Skeletal muscle satellite cell (primary cell): ENCODE results near the gene PITRM1.

ENCODE experiments used
- H3K27me3 ChIP-seq: 2 replicates; pipeline ENCODE4 v1.7.0; 2013; ENCODE audit warnings: low read length; ENCODE audit not compliant: control insufficient read depth, insufficient read depth
- H3K36me3 ChIP-seq: 2 replicates; pipeline ENCODE4 v1.7.0; 2013; ENCODE audit warnings: mild to moderate bottlenecking, control low read depth, low read length; ENCODE audit not compliant: insufficient read depth
- H3K4me1 ChIP-seq: 2 replicates; pipeline ENCODE4 v1.7.0; 2013; ENCODE audit warnings: low read length; ENCODE audit not compliant: control insufficient read depth, insufficient read depth
- H3K4me2 ChIP-seq: 2 replicates; pipeline ENCODE4 v1.7.0; 2013; ENCODE audit warnings: mild to moderate bottlenecking, low read length
- H3K4me3 ChIP-seq: 2 replicates; pipeline ENCODE4 v1.7.0; 2013; ENCODE audit warnings: low read length
- H3K9ac ChIP-seq: 2 replicates; pipeline ENCODE4 v1.7.0; 2013; ENCODE audit warnings: mild to moderate bottlenecking, low read depth, low read length, moderate library complexity
- H3K9me3 ChIP-seq: replicated peaks from 2 replicates; pipeline ENCODE4 v1.7.0; 2013; ENCODE audit warnings: mild to moderate bottlenecking, control low read depth, low read length

PITRM1 gene

DNA sequence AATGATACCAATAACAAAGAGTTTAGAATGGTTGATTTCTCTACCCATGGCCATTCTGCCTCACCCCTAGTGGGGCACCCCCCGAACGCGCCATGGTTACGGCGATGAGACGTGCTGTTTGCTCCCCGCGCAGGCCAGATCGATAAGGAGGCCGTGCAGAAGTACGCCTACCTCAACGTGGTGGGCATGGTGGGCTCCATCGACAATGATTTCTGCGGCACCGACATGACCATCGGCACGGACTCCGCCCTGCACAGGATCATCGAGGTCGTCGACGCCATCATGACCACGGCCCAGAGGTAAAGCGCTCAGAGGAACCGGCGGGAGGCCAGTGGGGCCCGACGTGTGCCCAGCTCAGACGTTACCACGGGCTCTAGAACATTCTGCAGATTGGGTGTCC lies 68.9 kb downstream of the PITRM1 start:
- H3K9me3 ChIP-seq: no peaks in the 10 kb centered on the region
- H3K36me3 ChIP-seq: peaks cover 66% of the 10 kb centered on the region

DNA sequence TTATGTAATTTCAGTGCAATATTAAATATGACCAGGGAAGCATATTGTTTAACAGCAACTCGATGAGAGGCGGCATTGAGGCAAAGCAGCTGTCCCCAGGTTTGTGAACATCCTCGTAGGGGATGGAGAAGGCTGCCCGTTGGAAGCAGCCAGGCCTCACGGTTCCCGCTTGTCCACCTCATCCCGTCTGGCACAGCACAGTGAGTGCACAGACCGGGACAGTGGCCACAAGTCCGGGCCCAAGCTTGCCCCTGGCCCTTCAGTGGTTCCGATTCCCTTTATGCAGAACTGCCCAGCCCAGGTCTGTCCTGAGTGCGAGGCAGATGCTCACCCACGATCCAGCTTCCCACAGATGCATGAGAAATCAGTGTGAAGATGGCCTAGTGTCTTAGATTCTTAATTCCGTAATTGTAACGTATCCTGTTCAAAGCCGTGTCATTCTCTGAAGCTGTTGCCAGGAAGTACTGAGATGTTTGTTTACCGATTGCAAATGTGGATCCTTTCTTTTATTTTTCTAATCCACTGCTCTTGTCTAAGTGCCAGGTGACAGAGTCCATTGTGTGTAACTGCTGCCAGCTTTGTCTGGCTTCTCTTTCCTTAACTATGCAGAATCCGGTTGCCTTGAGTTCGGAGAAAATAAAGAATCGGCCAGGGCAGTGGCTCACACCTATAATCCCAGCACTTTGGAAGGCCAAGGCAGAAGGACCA lies 69.7 kb downstream of the PITRM1 start:
- H3K4me2 ChIP-seq: peak overlapping the region; percentile 48
- peaks cover 58% of the 10 kb centered on the region for H3K4me1 ChIP-seq
- H3K27me3 ChIP-seq: no peaks in the 10 kb centered on the region
- no peak overlapping the region for H3K4me3 ChIP-seq
- H3K9ac ChIP-seq: peak overlapping the region; percentile 75
- H3K9me3 ChIP-seq: no peaks in the 10 kb centered on the region
- H3K36me3 ChIP-seq: peaks cover 59% of the 10 kb centered on the region

More for the DNA sequence above, 68.9 kb downstream of the PITRM1 start:
- H3K4me3 ChIP-seq: no peak overlapping the region
- no peak overlapping the region for H3K4me2 ChIP-seq
- no peaks in the 10 kb centered on the region for H3K27me3 ChIP-seq
- peaks cover 65% of the 10 kb centered on the region for H3K4me1 ChIP-seq
- H3K9ac ChIP-seq: peak overlapping the region; percentile 75

DNA sequence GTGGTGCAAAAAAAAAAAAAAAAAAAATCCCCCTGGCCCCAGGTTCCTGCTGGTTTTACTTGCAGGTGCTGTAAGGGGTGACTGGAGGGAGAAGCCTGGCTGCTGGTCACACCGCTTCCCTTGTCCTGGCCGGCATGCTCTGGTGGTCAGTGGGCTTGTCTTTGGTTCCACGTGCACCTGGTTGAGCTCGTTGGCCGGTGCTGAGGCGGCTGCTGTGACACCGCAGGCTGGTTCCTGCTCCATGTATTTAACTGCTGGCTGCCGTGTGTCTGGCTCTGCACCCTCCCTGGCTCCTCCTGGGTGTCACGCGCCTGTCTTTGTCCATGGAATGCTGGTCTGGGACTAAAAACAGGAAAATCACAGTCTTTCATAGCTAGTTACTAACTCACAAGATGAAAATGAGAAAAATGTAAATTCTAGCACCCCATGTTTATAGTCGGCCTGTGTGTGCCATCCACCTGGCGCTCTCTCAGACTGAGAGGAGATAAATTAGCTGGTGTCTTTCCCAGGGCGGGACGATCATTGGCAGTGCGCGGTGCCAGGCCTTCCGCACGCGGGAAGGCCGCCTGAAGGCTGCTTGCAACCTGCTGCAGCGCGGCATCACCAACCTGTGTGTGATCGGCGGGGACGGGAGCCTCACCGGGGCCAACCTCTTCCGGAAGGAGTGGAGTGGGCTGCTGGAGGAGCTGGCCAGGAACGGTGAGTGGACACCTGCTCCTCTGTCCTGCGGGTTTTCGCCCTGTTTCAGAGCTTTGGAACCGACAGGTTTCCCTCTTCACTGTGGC lies 71.5 kb downstream of the PITRM1 start:
- Histone ChIP-seq H3K27me3 (no peaks in the 10 kb centered on the region), H3K9ac (no peak overlapping the region), H3K9me3 (no peaks in the 10 kb centered on the region), H3K36me3 (peaks cover 59% of the 10 kb centered on the region), H3K4me3 (no peak overlapping the region), H3K4me2 (no peak overlapping the region), H3K4me1 (peaks cover 68% of the 10 kb centered on the region)

DNA sequence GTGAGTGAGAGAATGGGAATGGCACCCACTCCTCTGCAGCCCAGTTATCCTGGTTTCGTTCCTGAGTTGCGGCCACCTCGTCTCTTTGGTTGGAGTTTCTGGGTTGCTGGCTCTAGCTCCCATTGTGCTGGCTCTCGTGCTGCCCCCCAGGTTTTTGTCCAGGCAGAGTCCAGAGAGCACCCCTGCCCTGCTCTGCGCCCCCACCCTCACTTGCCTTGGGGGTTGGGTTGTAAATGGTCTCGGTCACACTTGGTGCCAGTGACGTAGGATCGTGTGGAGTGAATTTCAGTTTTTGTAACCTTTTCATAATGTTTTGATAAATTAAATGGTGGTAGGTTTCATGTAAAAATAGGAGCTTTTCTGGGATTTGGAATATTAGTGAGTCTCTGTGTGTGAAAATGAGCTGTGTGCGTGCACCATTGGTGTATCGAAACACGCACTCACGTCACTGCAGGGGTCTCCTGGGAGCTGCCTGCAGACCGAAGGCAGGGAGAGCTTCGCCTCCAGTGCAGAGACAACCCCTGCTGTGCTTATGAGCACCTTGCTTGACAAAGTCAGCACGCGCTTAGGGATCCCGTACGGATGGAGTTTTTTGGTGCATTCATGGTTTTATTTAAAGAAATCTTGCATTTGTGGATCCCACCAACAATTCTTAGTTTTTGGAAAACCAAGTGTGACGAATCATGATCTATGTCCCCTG lies 72.3 kb downstream of the PITRM1 start:
- no peak overlapping the region for H3K9ac ChIP-seq
- H3K9me3 ChIP-seq: no peaks in the 10 kb centered on the region
- no peak overlapping the region for H3K4me2 ChIP-seq
- no peaks in the 10 kb centered on the region for H3K27me3 ChIP-seq
- H3K36me3 ChIP-seq: peaks cover 52% of the 10 kb centered on the region
- no peak overlapping the region for H3K4me3 ChIP-seq
- peaks cover 65% of the 10 kb centered on the region for H3K4me1 ChIP-seq

DNA sequence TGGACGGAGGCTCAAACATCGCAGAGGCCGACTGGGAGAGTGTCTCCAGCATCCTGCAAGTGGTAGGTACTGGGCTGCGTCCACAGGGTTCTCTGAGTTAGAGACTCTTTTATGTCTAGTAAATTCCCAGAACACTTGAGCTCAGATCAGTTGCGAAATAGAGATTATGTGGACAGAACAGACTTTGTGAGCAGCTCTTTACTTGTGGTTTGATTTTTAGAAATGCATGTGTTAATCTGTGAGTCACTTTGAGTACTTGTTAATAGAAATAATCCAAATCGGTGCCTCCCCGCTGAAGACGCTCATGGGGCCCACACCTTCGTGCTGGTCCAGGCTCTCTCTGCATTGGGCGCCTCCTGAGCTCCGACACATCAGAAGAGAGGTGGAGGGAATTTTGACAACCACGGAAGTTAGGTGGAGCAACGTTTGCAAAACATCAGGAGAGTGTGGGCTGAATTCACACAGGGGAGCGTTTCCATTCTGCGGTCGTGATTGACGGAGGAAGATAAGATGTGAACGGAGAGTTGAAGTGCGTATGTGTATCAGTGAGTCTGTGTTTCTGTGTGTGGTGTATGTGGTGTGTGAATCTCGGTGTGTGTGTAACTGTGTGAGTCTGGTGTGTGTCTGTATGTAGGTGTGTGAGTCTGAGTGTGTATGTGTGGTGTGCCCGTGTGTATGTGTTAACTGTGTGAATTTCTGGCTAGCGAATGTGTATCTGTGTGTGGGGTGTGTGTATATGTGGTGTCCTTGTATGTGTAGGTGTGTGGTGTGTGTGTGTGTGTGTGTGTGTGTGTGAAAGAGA lies 73.1 kb downstream of the PITRM1 start:
- Histone ChIP-seq H3K9ac (peak overlapping the region; percentile 58), H3K36me3 (peaks cover 45% of the 10 kb centered on the region), H3K4me1 (peaks cover 64% of the 10 kb centered on the region), H3K4me3 (no peak overlapping the region), H3K4me2 (peak overlapping the region; percentile 15), H3K27me3 (no peaks in the 10 kb centered on the region), H3K9me3 (no peaks in the 10 kb centered on the region)

DNA sequence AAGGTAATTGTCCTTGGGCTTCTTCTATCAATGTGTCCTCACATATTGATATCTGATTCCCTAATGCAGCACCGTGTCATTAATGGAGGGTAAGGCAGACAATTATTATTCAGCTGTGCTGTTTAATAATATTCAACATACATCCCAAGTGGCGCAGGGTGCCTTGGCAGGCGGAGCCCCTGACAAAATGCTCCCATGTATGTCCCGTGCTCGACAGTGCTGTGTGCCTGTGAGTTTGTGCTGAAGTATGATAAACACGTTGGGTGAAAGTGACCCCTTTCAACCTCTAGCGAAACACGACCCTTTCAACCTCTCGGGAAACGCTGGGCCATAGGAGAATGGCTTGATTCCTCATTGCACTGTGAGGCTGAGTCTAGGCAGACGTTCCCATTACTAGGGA lies 73.9 kb downstream of the PITRM1 start:
- H3K9ac ChIP-seq: peak overlapping the region; percentile 58
- peaks cover 64% of the 10 kb centered on the region for H3K4me1 ChIP-seq
- H3K4me3 ChIP-seq: no peak overlapping the region
- no peaks in the 10 kb centered on the region for H3K9me3 ChIP-seq
- peaks cover 42% of the 10 kb centered on the region for H3K36me3 ChIP-seq
- H3K4me2 ChIP-seq: no peak overlapping the region
- H3K27me3 ChIP-seq: no peaks in the 10 kb centered on the region

DNA sequence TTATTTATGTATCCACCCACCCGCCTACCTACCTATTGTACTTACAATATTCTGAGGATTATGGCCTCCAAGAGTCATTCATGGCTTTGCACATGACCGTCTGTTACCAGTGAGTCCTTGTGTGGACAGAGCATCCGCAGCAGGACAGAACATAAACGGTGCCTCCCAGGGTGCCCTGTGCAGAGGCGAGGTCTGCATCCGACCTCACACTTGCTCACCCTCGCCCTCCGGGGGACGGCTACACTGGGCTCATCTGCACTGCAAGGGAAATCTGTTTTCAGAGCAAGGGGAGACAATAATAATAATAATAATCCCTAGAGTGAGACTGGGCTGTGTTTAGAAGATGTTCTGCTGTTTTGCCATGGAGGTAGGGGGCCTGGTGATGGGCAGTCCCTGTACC lies 75.4 kb downstream of the PITRM1 start:
- H3K9ac ChIP-seq: no peak overlapping the region
- peaks cover 64% of the 10 kb centered on the region for H3K4me1 ChIP-seq
- H3K4me3 ChIP-seq: no peak overlapping the region
- H3K36me3 ChIP-seq: peaks cover 39% of the 10 kb centered on the region
- H3K4me2 ChIP-seq: no peak overlapping the region
- no peaks in the 10 kb centered on the region for H3K9me3 ChIP-seq
- H3K27me3 ChIP-seq: no peaks in the 10 kb centered on the region

DNA sequence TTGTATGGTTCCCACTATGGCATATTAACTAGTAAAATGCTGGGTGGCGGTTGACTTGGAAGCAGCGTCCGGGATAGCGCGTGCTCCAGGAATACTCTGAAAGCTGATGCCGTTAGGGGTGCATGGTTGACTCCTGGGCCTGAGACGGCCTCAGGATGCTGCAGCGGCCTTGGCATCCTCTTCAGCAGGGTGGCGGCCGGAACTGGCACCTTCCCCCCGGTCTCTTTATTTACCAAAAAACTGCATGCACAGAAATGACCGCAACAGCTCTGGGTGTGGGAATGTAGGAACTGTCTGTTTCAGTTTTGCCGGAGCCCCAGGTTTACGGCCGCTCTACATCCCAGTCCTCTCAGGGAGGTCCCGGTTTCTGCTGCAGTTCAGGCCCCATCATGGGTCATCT lies 76.4 kb downstream of the PITRM1 start:
- Histone ChIP-seq H3K27me3 (no peaks in the 10 kb centered on the region), H3K36me3 (peaks cover 35% of the 10 kb centered on the region), H3K9me3 (no peaks in the 10 kb centered on the region), H3K9ac (peak overlapping the region; percentile 89), H3K4me1 (peaks cover 73% of the 10 kb centered on the region), H3K4me3 (peak overlapping the region; percentile 54), H3K4me2 (peak overlapping the region; percentile 84)

DNA sequence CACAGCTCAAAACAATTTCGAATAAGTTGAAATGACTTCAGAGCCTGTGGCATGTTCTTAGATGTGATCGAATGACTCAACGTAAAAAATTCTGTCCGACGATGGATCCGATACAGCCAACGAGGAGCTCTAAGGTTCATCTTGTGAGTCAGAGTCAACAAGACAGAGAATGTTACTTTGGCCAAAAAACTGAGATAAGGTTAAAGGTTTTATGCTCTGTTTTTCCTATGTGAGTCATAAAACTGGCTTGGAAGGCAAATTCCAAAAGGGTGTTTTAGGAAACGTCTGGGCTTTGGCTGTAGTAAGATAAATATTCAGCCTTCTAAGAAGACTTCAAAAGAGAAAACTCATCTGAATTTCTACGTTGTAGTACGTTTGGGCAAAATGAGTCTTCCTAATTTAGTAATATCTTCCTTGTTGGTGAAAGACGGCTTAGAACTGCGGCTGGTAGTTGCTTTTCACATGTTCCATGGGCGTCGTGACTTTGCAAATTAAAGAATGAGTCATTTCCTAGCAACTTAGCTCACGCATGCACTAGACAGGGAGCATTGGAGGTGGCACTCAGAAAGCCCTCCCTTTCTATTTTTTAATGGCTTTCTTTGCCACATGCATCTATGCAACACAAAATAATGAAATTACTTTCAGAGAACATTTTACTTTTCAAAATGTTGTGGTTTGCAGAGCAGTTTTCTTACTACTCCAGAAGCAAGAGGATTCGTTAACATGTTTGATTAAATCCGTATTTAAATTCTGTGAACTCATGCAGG lies 77.0 kb downstream of the PITRM1 start:
- H3K4me2 ChIP-seq: peak overlapping the region; percentile 84
- H3K4me1 ChIP-seq: peaks cover 78% of the 10 kb centered on the region
- H3K27me3 ChIP-seq: no peaks in the 10 kb centered on the region
- H3K36me3 ChIP-seq: peaks cover 29% of the 10 kb centered on the region
- H3K4me3 ChIP-seq: peak overlapping the region; percentile 54
- H3K9ac ChIP-seq: peak overlapping the region; percentile 89
- no peaks in the 10 kb centered on the region for H3K9me3 ChIP-seq

DNA sequence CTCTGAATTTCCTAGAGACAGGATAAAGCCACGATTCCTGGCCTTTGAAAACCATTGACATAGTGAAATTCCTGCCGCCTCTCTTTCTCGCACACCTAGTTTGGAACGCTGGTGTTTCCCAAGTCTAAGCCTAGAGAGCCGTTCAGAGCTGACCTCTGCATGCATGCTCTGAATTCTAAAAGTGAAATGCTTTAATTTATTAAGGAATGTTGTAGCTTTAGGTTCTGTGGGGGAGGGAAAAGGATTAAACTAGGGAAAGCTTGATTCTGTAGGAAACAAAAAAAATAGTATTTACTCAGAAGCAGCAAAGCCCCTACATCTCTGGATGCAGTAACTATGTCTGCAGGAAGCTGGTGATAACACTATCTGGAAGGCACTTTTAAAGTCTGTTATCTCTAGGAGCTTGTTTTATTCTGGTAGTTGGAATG lies 78.0 kb downstream of the PITRM1 start:
- Histone ChIP-seq H3K4me1 (peaks cover 83% of the 10 kb centered on the region), H3K36me3 (peaks cover 28% of the 10 kb centered on the region), H3K27me3 (no peaks in the 10 kb centered on the region), H3K9me3 (no peaks in the 10 kb centered on the region), H3K4me2 (peak overlapping the region; percentile 61), H3K9ac (peak overlapping the region; percentile 71), H3K4me3 (peak overlapping the region; percentile 29)
